IMR-90 (cell line): ENCODE results near the gene CEP83. TPM values are rescaled to one million over a fixed set of nuclear protein-coding genes. Genes with fewer than 3 reads are reported as not detected.

Source experiments
- ATAC-seq: fragments of 200-7000 bp; cut with Tn5 transposase; 2 replicates; pipeline ENCODE4 v1.9.1; 2020; ENCODE audit warnings: low read depth, mild to moderate bottlenecking, moderate library complexity
- BruUV-seq: library from RNA; stranded (reverse); fragments of 400-500 nt; replicated peaks from 2 replicates; lab custom pipeline; 2021; lab: Mats Ljungman, UMichigan
- CTCF ChIA-PET: fragments of 300-600 bp; formaldehyde crosslinking; extraction: SDS; loops from one replicate; lab custom pipeline; 2021; ENCODE audit warnings: antibody characterized with exemption; lab: Yijun Ruan, JAX
- POLR2A ChIA-PET: fragments of 300-600 bp; sonication (Branson Sonifier 250); formaldehyde crosslinking; loops from one replicate; lab custom pipeline; 2022; ENCODE audit warnings: antibody characterized with exemption; ENCODE audit not compliant: unreplicated experiment; lab: Charles Lee
- DNase-seq: peaks from one replicate; pipeline ENCODE4 v3.0.0; 2013
- H2AFZ ChIP-seq: replicated peaks from 2 replicates; pipeline ENCODE3; 2013; ENCODE audit warnings: low read length, mild to moderate bottlenecking; ENCODE audit not compliant: poor library complexity
- H2AK5ac ChIP-seq: 2 replicates; pipeline ENCODE4 v1.6.1; 2013; ENCODE audit warnings: low read depth, low read length, inconsistent platforms
- H2AK9ac ChIP-seq: replicated peaks from 2 replicates; pipeline ENCODE3; 2013; ENCODE audit warnings: mild to moderate bottlenecking, low read depth, low read length, moderate library complexity; ENCODE audit not compliant: poor library complexity
- H2BK120ac ChIP-seq: 2 replicates; pipeline ENCODE4 v1.6.1; 2013; ENCODE audit warnings: low read depth, low read length, inconsistent platforms
- H2BK15ac ChIP-seq: 3 replicates; pipeline ENCODE4 v1.6.1; 2013; ENCODE audit warnings: low read depth, low read length, inconsistent platforms
- H2BK20ac ChIP-seq: 2 replicates; pipeline ENCODE4 v1.6.1; 2013; ENCODE audit warnings: low read depth, mild to moderate bottlenecking, inconsistent platforms, low read length, moderate library complexity
- H2BK5ac ChIP-seq: 2 replicates; pipeline ENCODE4 v1.6.1; 2013; ENCODE audit warnings: mild to moderate bottlenecking, low read depth, low read length, inconsistent platforms; ENCODE audit not compliant: poor library complexity, severe bottlenecking
- H3K14ac ChIP-seq: replicated peaks from 2 replicates; pipeline ENCODE4 v1.6.1; 2013; ENCODE audit warnings: low read depth, low read length, inconsistent platforms
- H3K18ac ChIP-seq: 2 replicates; pipeline ENCODE4 v1.6.1; 2013; ENCODE audit warnings: low read depth, low read length, control low read depth
- H3K23ac ChIP-seq: 2 replicates; pipeline ENCODE4 v1.6.1; 2013; ENCODE audit warnings: low read depth, low read length, inconsistent platforms
- H3K27ac ChIP-seq: 2 replicates; pipeline ENCODE4 v1.5.1; 2013; ENCODE audit warnings: mild to moderate bottlenecking, control low read depth, low read length; ENCODE audit not compliant: insufficient read depth
- H3K27me3 ChIP-seq: 2 replicates; pipeline ENCODE4 v1.6.1; 2013; ENCODE audit warnings: low read length; ENCODE audit not compliant: control insufficient read depth, insufficient read depth
- H3K36me3 ChIP-seq: 2 replicates; pipeline ENCODE4 v1.6.1; 2013; ENCODE audit warnings: low read length, mixed read lengths; ENCODE audit not compliant: control insufficient read depth, insufficient read depth
- H3K4ac ChIP-seq: 2 replicates; pipeline ENCODE4 v1.6.1; 2013; ENCODE audit warnings: low read depth, low read length, inconsistent platforms
- H3K4me1 ChIP-seq: 2 replicates; pipeline ENCODE4 v1.6.1; 2013; ENCODE audit warnings: low read length, mixed read lengths; ENCODE audit not compliant: control insufficient read depth, insufficient read depth
- H3K4me2 ChIP-seq: 2 replicates; pipeline ENCODE4 v1.6.1; 2013; ENCODE audit warnings: low read depth, mild to moderate bottlenecking, control low read depth, low read length, moderate library complexity
- H3K4me3 ChIP-seq: 2 replicates; pipeline ENCODE4 v1.5.1; 2013; ENCODE audit warnings: low read depth, mild to moderate bottlenecking, control low read depth, low read length, moderate library complexity; ENCODE audit not compliant: insufficient read depth
- H3K56ac ChIP-seq: 2 replicates; pipeline ENCODE4 v1.6.1; 2013; ENCODE audit warnings: low read length, inconsistent platforms; ENCODE audit not compliant: insufficient read depth; ENCODE audit errors: extremely low read depth
- H3K79me1 ChIP-seq, 2 experiments: 2 replicates each; pipeline ENCODE4 v1.6.1; 2013; ENCODE audit warnings: low read length in 2 of 2, inconsistent platforms in 1 of 2, low read depth in 1 of 2
- H3K9ac ChIP-seq: 2 replicates; pipeline ENCODE4 v1.6.1; 2013; ENCODE audit warnings: low read depth, low read length, control low read depth
- H3K9me1 ChIP-seq: 2 replicates; pipeline ENCODE4 v1.6.1; 2013; ENCODE audit warnings: low read length, inconsistent platforms; ENCODE audit not compliant: insufficient read depth
- H3K9me3 ChIP-seq: 2 replicates; pipeline ENCODE4 v1.6.1; 2013; ENCODE audit warnings: low read length; ENCODE audit not compliant: control insufficient read depth, insufficient read depth
- H4K20me1 ChIP-seq: 2 replicates; pipeline ENCODE4 v1.6.1; 2013; ENCODE audit warnings: low read length, inconsistent platforms; ENCODE audit not compliant: insufficient read depth
- H4K5ac ChIP-seq: 2 replicates; pipeline ENCODE4 v1.6.1; 2013; ENCODE audit warnings: mild to moderate bottlenecking, low read depth, low read length, control low read depth
- H4K8ac ChIP-seq, 2 experiments: 2 replicates each; pipeline ENCODE4 v1.6.1; 2013; ENCODE audit warnings: low read depth in 2 of 2, low read length in 2 of 2, control low read depth in 1 of 2, inconsistent platforms in 1 of 2
- H4K91ac ChIP-seq: 2 replicates; pipeline ENCODE4 v1.6.1; 2013; ENCODE audit warnings: low read depth, low read length, inconsistent platforms; ENCODE audit not compliant: insufficient read depth
- SMC3 ChIP-seq: fragments of 150-350 bp; IDR thresholded peaks from 2 replicates; pipeline ENCODE4 v1.6.1; 2016; ENCODE audit warnings: low read depth, mild to moderate bottlenecking, antibody characterized with exemption, low read length, moderate library complexity
- WGBS, 2 experiments: methylation state at CpG; one replicate each; pipeline versions ENCODE4 v1.1.5 to v1.1.7; 2013; ENCODE audit warnings: missing lambda C conversion rate in 2 of 2; ENCODE audit not compliant: insufficient read length in 1 of 2; ENCODE audit errors: extremely low coverage in 2 of 2; 5-methylcytosine and 5-hydroxymethylcytosine counted together
- dilution Hi-C: fragments of 300-500 bp; cut with HindIII; formaldehyde crosslinking; loops from one replicate; pipeline ENCODE4 v1.14.3; 2018; ENCODE audit warnings: low sequenced_read_pairs; ENCODE audit not compliant: unreplicated experiment
- in situ Hi-C: fragments of 300-500 bp; cut with MboI; formaldehyde crosslinking; loops from 3 replicates; pipeline ENCODE4 v1.14.3; 2019; ENCODE audit warnings: low sequenced_read_pairs, inconsistent platforms, mixed read lengths
- intact Hi-C: fragments of 100-400 bp; cut with micrococcal nuclease; formaldehyde crosslinking; loops from 2 replicates; pipeline ENCODE4 v1.10.0; 2022
- polyA plus RNA-seq, 3 experiments: library from polyadenylated mRNA; depleted of rRNA; stranded (reverse); fragments of >200 nt; gene quantifications; 2 replicates each; pipeline ENCODE4 v1.2.3, GENCODE V29; 2012; ENCODE audit warnings: low replicate concordance in 1 of 3
- total RNA-seq: library from RNA; depleted of rRNA; stranded (reverse); fragments of >200 nt; gene quantifications from 2 replicates; pipeline ENCODE4 v1.2.3, GENCODE V29; 2012

The CEP83 gene
- total and polyA plus RNA-seq, 2 of the 4 experiments (the other 2 are of a cell fraction): 3.9 to 8.9 TPM

GRCh38 chr12:94261119-94261518 lies 198.5 kb downstream of the CEP83 start:
- Histone ChIP-seq H3K4me2 (no peak overlapping the region), H4K91ac (no peak overlapping the region), H4K8ac (no peak overlapping the region), H3K56ac (no peak overlapping the region), H3K18ac (no peak overlapping the region), H2AK9ac (no peak overlapping the region), H2AK5ac (no peak overlapping the region), H3K4ac (no peak overlapping the region), H4K5ac (no peak overlapping the region), H2BK15ac (no peak overlapping the region), H3K9ac (no peak overlapping the region), H2BK120ac (no peak overlapping the region), H3K27ac (no peak overlapping the region), H4K20me1 (no peaks in the 10 kb centered on the region), H3K23ac (no peak overlapping the region), H2AFZ (no peak overlapping the region), H2BK20ac (no peak overlapping the region), H3K4me1 (peaks cover 5% of the 10 kb centered on the region), H3K14ac (no peak overlapping the region), H3K79me1 (no peaks in the 10 kb centered on the region), H3K36me3 (no peaks in the 10 kb centered on the region), H3K9me1 (peaks cover 2% of the 10 kb centered on the region; the same call in 1 of the 2 replicates), H3K4me3 (no peak overlapping the region), H3K27me3 (no peaks in the 10 kb centered on the region), H3K9me3 (no peaks in the 10 kb centered on the region), H2BK5ac (no peak overlapping the region)
- TF ChIP-seq SMC3: no peak
- no TSS peak for BruUV-seq
- WGBS, 2 experiments: no CpG with 5 or more reads among the region's 2 CpGs
- ATAC-seq: no peak
- ChIA-PET CTCF (no interaction called here), POLR2A (no interaction called here)
- in situ Hi-C loops: no loop called here
- intact Hi-C loops: no loop called here
- dilution Hi-C loops: no loop called here
- no peak for DNase-seq
